22Rv1 (cell line): ENCODE data around the gene CAP2.

Experiments
- H3K27ac ChIP-seq: fragments of 450-650 bp; 2 replicates; pipeline ENCODE4 v1.5.1; 2017
- ZFX ChIP-seq: fragments of 450-650 bp; IDR thresholded peaks from 2 replicates; pipeline ENCODE4 v1.6.1; 2017; ENCODE audit warnings: antibody characterized with exemption, borderline replicate concordance
- TF ChIP-seq, protein P1 (sequence below): fragments of 450-650 bp; IDR thresholded peaks from 2 replicates; pipeline ENCODE4 v1.5.1; 2017; ENCODE audit warnings: mild to moderate bottlenecking

Gene CAP2

DNA sequence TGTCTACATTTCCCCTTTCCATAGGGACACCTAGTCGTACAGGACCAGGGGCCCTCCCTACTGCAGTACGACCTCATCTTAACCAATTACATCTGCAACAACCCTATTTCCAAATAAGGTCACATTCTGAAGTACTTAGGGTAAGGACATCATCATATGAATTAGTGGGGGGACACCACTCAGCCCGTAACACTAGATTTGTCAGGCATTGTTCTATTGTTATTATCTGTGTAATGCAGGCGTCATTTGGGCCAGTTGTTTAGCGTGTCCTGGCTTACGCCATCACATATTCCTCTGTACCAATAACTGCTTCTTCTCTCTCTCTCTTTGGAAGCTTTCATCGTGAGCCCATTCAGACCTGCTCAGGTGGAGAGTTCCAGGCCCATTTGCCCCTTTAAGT is 89.3 kb downstream of the CAP2 start:
- no peak for TF ChIP-seq ZFX
- TF ChIP-seq, protein P1, sequence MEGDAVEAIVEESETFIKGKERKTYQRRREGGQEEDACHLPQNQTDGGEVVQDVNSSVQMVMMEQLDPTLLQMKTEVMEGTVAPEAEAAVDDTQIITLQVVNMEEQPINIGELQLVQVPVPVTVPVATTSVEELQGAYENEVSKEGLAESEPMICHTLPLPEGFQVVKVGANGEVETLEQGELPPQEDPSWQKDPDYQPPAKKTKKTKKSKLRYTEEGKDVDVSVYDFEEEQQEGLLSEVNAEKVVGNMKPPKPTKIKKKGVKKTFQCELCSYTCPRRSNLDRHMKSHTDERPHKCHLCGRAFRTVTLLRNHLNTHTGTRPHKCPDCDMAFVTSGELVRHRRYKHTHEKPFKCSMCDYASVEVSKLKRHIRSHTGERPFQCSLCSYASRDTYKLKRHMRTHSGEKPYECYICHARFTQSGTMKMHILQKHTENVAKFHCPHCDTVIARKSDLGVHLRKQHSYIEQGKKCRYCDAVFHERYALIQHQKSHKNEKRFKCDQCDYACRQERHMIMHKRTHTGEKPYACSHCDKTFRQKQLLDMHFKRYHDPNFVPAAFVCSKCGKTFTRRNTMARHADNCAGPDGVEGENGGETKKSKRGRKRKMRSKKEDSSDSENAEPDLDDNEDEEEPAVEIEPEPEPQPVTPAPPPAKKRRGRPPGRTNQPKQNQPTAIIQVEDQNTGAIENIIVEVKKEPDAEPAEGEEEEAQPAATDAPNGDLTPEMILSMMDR, result no peak
- H3K27ac ChIP-seq, result no peak overlapping the region

DNA sequence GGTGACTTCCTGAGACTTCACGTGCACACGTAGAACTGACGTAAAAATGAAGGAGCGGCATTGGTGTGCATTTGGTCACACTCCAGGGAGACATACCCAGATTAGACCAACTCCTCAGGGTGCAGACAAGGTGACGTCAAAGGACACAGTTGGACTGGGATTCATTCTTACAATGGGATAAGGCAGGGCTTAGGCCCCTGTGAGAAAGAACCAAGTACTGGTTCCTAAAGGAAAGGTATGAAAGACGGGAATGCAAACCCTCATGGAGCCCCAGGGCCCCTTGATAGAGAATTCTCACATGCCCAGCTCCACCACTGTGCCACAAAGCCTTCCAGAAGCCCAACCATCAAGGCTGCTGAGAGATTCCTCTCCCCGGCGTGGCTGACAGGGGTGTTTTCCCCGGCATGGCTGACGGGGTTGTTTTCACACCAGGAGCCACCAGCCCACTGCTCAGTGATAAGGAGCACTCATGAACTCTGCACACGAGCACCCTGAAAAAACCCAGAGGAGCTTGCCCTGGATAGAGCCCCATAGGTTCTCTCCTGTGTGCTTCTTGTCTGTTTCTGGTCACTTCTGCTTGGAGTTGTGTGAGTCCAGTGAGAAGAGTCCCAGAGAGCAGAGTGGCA is 90.1 kb downstream of the CAP2 start:
- TF ChIP-seq, protein P1, result no peak
- TF ChIP-seq ZFX, result no peak
- no peak overlapping the region for H3K27ac ChIP-seq

GRCh38 chr6:17484201-17484849 is 90.9 kb downstream of the CAP2 start:
- no peak overlapping the region for H3K27ac ChIP-seq

DNA sequence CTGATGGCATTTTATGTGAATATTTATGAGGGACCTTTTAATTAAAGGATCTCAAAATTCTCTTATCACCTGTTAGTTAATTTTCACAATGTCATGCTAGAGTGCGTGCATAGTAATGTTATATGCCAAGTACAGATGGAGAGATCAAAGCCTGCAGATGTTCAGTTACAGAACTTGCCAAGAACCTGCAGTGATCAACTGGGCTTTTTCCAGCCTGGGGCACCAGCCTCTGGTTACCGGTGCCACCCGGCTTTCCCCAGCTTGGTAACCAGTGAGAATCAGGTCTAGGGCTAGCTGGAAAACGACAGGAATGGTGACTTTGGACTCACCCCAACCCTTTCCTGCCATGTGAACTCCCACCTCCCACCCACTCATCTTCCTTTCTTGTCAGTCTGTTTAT is 91.8 kb downstream of the CAP2 start:
- TF ChIP-seq, protein P1, result no peak
- TF ChIP-seq ZFX, result no peak
- no peak overlapping the region for H3K27ac ChIP-seq

More at GRCh38 chr6:17484201-17484849, 90.9 kb downstream of the CAP2 start:
- TF ChIP-seq ZFX, result no peak
- TF ChIP-seq, protein P1, result no peak

GRCh38 chr6:17485946-17486345 is 92.6 kb downstream of the CAP2 start:
- no peak overlapping the region for H3K27ac ChIP-seq
- TF ChIP-seq, protein P1, result no peak
- TF ChIP-seq ZFX, result no peak

DNA sequence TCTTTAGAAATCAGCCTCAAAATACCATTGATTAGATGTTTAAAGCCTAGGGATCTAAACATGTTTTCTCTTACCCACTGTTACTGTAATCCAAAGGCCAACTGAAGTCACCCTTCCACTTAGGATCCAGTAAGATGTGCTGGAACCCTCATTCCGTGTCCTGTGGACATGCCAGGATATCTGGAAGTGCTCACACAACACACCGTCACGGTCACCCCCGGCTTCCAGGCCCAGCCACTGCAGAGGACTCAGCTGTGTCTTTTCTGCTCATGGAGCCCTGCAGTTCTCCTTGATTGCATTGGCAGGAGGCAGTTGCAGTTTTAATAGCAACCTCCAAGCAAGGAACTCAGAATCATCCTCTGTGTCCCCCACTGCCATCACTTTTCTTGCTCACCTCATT is 93.3 kb downstream of the CAP2 start:
- TF ChIP-seq, protein P1, result no peak
- TF ChIP-seq ZFX, result no peak
- no peak overlapping the region for H3K27ac ChIP-seq

DNA sequence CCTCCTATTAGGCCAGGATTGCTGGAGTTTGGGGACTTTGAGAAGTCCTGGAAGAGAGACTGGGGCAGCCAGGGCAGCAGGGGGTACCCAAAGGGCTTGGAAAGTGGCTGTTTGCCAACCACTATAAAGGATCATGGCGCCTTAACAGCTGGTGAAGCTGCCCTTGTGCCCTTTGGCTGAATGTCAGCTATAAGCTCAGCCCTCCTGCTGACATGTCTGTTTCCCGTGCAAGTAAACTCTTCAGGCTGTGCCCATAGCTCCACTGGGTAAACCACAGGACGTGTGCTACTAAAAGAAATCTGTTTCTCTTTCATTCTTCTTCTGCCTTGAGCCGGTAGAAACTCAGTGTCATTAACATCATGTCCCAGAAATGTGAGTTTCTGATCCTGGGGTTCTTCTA is 97.3 kb downstream of the CAP2 start:
- TF ChIP-seq ZFX, result no peak
- TF ChIP-seq, protein P1, result no peak
- peak overlapping the region; percentile 55 for H3K27ac ChIP-seq
